Cardiac fibroblast (primary cell): ENCODE data around the gene SCAANT1.
A peak's percentile ranks its signal among the peaks of the same experiment; 100 is the strongest.

ENCODE experiments used
- DNase-seq, 2 donors: peaks; one replicate each; pipeline versions ENCODE4 v3.0.0 to v3.0.0-alpha.2; 2010; ENCODE audit warnings: low read depth in 2 of 2
- H3K4me3 ChIP-seq, 2 donors: replicated peaks in 1 of 2; 1 replicate in 1 of 2; 2 replicates in 1 of 2; pipeline ENCODE4 v1.5.1; 2011; ENCODE audit warnings: low read depth in 2 of 2, low read length in 2 of 2, mild to moderate bottlenecking in 2 of 2, moderate library complexity in 1 of 2
- TF ChIP-seq, protein P1 (sequence below): IDR thresholded peaks from one replicate; pipeline ENCODE4 v1.5.1; 2011; ENCODE audit warnings: low read depth, mild to moderate bottlenecking, low read length, inconsistent platforms

The SCAANT1 gene

DNA sequence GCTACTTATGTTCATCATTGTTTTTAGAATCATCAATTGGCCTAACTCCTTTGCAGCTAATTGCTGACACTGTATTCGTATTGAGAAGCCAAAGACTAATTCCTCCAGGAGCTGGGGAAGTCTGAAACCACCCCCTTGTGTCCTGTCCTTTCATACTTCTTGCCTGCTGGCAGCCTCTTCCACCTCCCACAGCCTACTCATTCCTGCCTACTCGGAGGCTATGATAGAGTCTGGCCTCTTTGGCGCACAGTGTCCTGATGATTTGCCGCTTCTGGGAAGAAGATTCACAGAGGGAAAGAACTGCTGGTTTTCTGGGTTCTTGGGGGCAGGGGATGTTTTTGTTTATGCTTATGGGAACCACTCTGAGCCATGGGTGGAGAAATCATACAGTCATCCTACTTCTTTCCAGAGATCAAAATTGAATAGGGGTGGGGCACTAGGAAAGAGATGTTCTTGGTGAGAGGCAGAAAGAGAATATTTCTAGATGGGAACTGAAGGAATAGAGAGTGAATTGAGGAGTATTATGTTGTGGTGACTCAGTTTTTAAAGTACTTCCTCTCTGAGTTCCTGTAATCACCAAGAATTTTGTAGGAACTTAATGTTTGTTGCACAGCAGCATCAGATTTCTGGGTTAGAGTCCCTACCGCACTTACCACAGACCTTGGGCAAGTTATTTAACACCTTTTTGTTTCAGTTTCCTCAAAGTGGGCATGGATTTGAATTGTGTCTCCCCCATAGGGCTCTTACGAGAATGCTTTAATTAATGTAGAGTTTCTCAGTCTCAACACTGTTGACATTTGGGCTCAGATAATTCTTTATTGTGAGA is 22.1 kb upstream of the SCAANT1 start:
- H3K4me3 ChIP-seq = no peak overlapping the region
- peak; percentile 34 to 41 for DNase-seq
- TF ChIP-seq, protein P1, sequence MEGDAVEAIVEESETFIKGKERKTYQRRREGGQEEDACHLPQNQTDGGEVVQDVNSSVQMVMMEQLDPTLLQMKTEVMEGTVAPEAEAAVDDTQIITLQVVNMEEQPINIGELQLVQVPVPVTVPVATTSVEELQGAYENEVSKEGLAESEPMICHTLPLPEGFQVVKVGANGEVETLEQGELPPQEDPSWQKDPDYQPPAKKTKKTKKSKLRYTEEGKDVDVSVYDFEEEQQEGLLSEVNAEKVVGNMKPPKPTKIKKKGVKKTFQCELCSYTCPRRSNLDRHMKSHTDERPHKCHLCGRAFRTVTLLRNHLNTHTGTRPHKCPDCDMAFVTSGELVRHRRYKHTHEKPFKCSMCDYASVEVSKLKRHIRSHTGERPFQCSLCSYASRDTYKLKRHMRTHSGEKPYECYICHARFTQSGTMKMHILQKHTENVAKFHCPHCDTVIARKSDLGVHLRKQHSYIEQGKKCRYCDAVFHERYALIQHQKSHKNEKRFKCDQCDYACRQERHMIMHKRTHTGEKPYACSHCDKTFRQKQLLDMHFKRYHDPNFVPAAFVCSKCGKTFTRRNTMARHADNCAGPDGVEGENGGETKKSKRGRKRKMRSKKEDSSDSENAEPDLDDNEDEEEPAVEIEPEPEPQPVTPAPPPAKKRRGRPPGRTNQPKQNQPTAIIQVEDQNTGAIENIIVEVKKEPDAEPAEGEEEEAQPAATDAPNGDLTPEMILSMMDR = no peak

DNA sequence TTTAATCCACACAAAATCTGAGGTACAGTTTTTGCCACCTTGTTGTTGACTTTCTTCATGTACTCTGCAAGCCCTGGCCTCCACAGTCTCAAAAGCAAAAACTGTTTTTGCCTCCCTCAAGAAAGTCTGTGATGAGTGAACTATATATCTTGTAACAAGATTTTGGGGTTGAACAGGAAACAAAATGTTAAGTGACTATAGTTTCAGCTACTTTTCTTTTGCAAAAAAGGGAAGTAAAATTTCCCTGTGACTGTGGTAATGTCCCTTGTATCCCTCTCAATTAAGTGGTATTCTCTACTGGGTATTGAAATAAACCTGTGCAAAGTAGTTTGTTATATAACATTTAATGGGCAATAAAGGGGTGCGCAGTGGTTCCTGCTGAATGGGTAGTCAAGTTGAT is 21.3 kb upstream of the SCAANT1 start:
- no peak for DNase-seq
- TF ChIP-seq, protein P1 = no peak
- H3K4me3 ChIP-seq = no peak overlapping the region

DNA sequence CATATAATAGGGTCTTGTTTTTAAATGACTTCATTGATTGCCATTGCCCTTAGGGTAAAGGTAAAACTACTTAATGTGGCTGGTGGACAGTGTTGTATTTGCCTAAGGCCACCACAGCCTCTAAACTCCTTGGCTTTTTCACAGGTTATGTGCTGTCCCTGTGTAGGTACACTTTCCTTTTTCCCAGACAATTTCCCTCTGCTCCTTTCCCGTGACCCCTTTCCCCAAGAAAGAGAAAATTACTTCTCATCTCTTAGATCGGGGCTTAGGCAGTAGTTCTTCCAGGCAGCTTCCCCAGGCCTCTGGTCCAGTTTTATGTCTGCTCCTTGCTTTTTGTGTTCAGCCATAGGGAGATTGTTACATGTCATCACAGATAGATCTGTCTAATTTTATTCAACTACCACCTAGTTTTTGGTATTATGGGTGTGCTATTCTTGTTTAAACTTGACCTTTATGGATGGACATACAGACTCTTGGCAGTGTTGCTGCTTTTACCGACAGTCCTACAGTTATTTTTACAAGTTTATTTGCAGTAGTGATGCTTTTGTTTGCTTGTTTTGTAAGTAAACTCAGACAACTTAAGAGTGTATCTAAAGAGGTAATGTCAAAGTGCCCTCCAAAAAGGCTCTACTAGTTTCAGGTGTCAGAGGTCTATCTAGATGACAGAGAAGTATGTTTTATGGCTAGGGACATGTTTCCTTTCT is 20.5 kb upstream of the SCAANT1 start:
- TF ChIP-seq, protein P1 = no peak
- no peak overlapping the region for H3K4me3 ChIP-seq
- no peak for DNase-seq

DNA sequence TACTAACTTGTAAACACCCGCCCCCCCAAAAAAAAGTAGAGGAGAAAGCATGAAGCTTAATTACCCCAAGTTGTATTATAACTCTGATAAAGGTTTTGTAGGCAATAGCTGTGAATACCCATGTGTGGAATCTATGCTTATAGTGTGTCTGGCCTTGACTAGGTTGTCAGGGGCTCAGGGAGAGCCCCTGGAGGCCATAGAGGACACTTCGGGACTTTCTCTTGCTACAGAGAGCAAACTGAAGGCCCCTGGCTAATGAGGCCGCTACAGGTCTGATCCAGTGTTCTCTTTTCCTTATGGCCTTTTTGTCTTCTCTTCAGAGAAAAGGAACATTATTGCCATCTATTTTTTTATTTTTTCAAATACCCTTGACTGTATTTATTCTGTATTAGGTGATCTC is 19.1 kb upstream of the SCAANT1 start:
- no peak for DNase-seq
- TF ChIP-seq, protein P1 = no peak
- H3K4me3 ChIP-seq = no peak overlapping the region

DNA sequence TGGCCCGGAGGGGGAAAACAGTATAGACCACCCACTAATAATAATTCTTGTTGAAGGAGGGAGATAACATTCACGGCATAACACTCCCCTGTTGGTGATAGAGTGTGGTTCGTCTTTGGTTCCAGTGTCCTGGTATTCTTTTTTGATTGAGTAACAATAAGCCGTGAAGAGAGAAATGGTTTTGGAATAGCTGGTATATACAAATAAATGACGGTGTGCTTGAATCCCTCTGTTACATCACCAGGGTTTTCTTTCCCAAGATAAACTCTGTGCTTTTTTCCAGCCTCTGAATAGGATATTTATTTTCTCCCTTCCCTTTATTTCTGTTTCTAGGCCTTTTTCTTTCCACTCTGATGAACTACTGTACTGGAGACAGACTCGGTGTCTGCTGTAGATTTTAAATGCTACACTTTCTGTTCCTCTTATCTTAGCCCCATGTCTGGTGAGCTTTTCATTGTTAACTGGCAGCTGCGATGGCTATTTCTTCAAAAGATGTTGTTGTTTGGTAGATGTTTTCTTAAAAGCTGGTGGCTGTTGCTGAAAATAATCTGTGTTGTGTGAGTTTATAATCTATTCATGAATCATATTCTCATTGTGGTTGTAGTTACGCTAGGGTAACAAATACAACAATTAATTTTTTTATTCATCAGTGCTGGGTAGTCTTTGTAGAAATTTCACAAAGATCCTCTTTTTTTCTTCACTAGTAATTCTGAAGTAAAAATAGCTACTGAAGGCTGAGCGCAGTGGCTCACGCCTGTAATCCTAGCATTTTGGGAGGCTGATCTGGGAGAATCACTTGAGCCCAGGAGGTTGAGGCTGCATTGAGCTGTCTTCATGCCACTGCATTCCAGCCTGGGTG is 15.5 kb upstream of the SCAANT1 start:
- TF ChIP-seq, protein P1 = no peak
- DNase-seq = no peak
- H3K4me3 ChIP-seq = no peak overlapping the region

DNA sequence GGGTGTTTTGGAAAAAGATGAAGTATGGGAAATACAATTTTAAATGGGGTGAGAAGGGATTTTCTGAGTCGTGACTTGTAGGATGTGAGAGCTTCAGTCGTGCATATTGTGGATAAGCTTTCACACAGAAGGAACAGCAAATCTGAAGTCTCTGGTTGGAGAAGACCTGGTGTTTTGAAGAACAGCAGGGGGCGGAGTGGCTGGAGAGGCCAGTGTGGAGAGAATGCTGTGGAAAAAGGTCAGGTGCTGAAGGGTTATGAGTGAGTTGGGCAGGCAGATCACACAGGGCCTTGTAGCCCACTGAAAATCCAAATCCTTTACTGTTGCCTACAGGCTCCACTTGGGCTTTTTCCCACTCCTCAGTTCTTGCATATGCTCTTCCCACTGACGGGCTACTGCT is 14.1 kb upstream of the SCAANT1 start:
- no peak for DNase-seq
- TF ChIP-seq, protein P1 = no peak
- no peak overlapping the region for H3K4me3 ChIP-seq
